IPS DF 19.7 (cell line): Measurements from ENCODE around the gene TMEM88.

Experiments used
- DNase-seq: peaks from one replicate; pipeline ENCODE4 v3.0.0-alpha.2; 2013; ENCODE audit warnings: low read depth, low spot score

Gene TMEM88

DNA sequence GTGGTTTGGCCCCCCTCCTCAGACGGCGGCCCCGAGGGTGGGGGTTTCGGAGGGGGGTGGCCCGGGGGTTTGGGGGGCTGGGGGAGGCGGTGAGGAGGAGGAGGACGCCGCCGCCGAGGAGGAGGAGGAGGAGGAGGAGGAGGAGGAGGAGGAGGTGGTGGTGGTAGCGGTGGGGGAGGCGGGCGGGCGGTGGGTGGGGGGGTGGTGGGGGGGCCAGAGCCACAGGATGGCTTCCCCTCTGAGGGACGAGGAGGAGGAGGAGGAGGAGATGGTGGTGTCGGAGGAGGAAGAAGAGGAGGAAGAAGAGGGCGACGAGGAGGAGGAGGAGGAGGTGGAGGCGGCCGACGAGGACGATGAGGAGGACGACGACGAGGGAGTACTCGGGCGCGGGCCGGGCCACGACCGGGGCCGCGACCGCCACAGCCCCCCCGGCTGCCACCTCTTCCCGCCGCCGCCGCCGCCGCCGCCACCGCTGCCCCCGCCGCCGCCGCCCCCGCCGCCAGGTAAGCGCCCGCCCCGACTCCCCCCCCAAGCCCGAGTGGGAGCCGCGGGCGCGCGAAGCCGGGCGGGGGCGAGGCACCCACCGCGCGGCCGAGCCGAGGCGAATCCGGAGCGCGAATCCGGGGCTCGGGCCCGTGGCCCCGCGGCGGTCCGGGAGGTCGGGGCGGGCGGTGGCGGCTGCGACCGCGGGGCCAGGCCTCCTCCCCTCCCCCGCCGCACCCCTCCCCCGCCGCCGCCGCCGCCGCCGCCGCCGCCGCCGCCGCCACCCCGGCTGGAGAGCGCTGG lies 29.9 kb downstream of the TMEM88 start:
- no peak for DNase-seq

GRCh38 chr17:7885367-7886226 lies 30.7 kb downstream of the TMEM88 start:
- no peak for DNase-seq

DNA sequence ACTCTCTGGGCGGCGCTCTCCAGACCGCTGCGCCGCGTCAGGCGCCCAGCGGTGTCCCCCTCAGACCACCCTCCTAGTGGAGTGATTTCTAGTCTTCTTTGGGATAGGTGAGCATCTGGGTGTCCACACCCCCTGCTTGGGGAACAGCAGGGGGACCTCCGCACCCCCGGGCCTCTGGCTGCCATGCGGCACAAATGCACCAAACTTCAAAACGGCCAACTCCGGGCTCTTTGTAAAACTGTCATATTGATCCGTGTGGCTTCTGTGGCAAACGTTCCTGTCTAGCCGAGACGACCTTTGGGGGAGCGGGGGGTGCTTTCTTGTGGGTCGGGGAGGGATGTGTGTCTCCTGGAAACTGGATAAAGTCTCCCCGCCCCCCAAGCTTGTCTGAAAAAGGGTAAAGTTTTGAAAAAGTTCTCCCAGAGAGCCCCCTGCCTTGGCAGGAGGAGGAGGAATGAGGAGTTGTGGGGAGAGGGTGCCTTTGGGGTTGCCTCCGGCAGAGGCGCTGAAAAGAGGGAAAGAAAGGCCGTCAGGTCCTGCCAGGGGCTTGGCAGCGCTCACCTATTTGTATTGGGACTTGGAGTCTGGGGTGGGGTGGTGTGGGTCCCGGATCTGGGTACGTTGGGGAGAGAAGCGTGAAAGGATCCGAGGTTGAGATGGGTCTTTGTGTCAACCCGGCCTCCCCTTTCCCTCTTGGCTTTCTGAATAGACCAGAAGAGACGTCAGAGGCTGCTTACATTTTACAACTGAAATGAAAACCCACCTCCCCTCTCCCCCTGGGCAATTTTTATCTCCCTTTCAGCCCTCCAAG lies 31.6 kb downstream of the TMEM88 start:
- DNase-seq = no peak

DNA sequence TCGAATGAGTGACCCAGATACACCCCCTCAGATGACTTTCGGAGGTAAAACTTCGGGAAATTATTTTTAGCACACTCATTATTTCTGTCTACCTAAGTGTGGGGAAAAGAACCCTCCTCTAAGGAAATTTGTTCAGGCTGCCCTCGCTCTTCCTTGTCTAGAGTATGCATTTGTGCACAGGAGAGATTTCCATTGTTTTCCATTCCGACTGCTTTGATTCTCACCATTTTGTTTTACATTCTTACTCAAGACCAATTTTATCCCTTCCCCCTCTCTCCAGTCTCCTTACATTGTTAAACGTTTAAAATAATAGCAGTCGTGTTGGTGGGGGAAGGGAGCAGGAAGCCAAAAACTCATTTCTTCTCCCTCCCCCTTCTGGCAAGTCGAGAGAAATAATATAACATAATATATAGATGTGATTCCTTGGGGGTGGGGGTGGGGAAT lies 32.2 kb downstream of the TMEM88 start:
- DNase-seq = no peak

GRCh38 chr17:7887482-7888183 lies 32.8 kb downstream of the TMEM88 start:
- no peak for DNase-seq

GRCh38 chr17:7888184-7888920 lies 33.5 kb downstream of the TMEM88 start, which contains the start of gene CHD3:
CHD3 (plus strand) TSS chr17:7888789; CDS start chr17:7889001, 212 bp downstream.
- no peak for DNase-seq

DNA sequence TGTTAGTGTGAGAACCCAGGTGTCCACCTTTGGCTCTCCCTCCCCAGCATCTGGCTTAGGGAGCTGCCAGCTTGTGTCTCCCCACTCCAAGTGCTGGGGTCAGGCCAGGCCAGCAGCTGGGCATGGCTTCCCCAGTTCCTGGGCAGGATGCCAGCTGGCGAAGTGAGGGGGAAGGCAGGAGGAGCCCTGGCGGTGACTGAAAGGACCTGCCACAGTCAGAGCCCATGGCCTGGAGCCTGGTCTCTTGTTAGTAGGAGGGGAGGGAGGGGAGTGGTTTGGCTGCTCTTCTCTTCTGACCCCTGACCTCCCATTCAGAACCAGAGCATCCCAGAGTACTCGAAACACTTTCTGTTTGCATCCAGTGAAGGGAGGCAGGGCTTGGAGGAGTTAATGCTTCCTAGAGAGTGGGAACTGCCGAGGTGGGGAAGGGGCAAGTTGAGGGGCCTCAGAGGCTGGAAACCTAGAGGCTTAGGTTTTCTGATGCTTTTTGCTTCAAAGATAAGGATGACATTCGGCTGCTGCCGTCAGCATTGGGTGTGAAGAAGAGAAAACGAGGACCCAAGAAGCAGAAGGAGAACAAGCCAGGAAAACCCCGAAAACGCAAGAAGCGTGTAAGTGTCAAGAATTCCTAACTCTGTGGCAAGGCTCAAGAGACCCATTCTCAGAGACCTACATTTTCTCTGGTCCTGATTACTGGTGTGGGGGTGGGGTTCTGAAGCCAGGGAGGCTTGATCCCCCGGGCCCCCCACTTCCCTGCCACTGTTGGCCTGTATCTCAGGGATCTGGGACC lies 34.5 kb downstream of the TMEM88 start:
- DNase-seq = no peak

DNA sequence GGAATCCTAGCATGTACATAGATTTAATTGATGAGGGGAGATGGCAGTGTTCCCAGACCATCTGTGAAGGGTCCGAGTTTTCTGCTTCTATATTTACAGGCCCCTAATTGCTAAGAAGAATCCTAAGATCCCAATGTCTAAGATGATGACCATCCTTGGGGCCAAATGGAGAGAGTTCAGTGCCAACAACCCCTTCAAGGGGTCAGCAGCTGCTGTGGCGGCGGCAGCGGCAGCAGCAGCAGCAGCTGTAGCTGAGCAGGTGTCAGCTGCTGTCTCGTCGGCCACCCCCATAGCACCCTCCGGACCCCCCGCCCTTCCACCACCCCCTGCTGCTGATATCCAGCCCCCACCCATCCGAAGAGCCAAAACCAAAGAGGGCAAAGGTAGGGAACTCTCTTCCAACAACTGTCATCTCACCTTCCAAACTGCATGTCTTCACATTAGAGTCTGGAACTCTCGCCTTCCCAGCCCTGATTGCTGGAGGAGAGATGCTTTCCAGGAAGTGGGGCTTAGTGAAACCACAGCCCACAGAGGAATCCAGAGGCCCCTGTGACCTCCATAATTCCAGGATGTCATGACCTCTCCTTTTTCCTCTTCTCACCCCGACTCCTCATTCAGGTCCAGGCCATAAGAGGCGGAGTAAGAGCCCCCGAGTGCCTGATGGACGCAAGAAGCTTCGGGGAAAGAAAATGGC lies 38.5 kb downstream of the TMEM88 start:
- no peak for DNase-seq

DNA sequence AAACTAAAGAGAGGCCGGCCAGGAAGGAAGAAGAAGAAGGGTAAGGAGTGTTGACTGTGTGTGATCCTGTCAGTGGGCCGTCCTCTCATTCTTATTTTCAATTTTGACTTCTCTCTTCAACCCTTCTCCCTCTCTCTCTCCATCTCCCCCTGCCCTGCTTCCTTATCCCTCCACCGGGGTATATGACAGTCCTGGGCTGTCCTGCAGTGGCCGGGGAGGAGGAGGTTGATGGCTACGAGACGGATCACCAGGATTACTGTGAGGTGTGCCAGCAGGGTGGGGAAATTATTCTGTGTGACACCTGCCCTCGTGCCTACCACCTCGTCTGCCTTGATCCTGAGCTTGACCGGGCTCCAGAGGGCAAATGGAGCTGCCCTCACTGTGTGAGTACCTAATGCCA lies 39.4 kb downstream of the TMEM88 start:
- no peak for DNase-seq

DNA sequence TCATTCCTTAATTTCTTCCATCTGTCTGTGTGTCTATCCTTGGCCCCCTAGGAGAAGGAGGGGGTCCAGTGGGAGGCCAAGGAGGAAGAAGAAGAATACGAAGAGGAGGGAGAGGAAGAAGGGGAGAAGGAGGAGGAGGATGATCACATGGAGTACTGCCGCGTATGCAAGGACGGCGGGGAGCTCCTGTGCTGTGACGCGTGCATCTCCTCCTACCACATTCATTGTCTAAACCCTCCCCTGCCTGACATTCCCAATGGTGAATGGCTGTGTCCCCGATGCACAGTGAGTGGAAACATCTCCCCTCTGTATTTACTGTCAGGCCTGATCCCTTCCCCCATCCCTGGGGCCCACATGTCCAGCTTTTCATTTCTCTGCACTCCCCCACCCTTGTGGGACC lies 40.0 kb downstream of the TMEM88 start:
- no peak for DNase-seq

DNA sequence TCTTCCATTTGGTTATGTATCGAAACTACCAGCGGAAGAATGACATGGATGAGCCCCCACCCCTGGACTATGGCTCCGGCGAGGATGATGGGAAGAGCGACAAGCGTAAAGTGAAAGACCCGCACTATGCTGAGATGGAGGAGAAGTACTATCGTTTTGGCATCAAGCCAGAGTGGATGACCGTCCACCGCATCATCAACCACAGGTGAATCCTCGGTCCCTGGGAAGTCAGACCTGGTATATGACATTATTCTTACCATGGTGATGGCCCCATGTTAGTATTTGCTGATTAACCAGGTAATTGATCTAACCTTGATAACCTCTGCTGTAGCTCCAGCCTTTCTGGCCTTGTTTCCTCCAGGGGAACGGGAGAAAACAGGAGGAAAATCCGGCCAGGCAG lies 42.2 kb downstream of the TMEM88 start:
- DNase-seq = no peak

GRCh38 chr17:7897773-7898172 lies 42.9 kb downstream of the TMEM88 start:
- DNase-seq = no peak

GRCh38 chr17:7903154-7904103 lies 48.6 kb downstream of the TMEM88 start:
- DNase-seq = no peak
